ENCODE measurements around the gene SEC16A. TPM values are rescaled to one million over a fixed set of nuclear protein-coding genes. Genes with fewer than 3 reads are reported as not detected.

The SEC16A gene
- total RNA-seq, 4 donors from 2014 or later, result 35.5 to 71.0 (median 50.5) TPM

- TF ChIP-seq EP300 (IDR thresholded peaks at IDR 0.05) (no peak), POLR2A (IDR thresholded peaks at IDR 0.05) (no peak), POLR2AphosphoS5 (IDR thresholded peaks at IDR 0.05) (no peak), CTCF (IDR thresholded peaks at IDR 0.05) (no peak)
- no peak overlapping the region for H3K4me3 ChIP-seq
- H3K36me3 ChIP-seq, result peaks cover 0 to 96% of the 10 kb centered on the region in 2 donors
- no peak for ATAC-seq
- H3K4me1 ChIP-seq, result peaks cover 0 to 15% (median 0%) of the 10 kb centered on the region in 3 donors
- WGBS, 2 donors (ENCODE audit: low coverage in 1 of 2), result 88 to 90% methylated on average over 9 to 11 of the region's 34 CpGs
- no peaks in the 10 kb centered on the region for H3K27me3 ChIP-seq
- no peak overlapping the region for H3K27ac ChIP-seq
- no peaks in the 10 kb centered on the region for H3K9me3 ChIP-seq
Measured at GRCh38 chr9:136474974-136475865, 7.6 kb downstream of the SEC16A start.

GRCh38 chr9:136474021-136474640 is 8.7 kb downstream of the SEC16A start:
- TF ChIP-seq CTCF (IDR thresholded peaks at IDR 0.05) (no peak), POLR2A (IDR thresholded peaks at IDR 0.05) (no peak), POLR2AphosphoS5 (IDR thresholded peaks at IDR 0.05) (no peak)
- ATAC-seq, result no peak
- H3K9me3 ChIP-seq, result no peaks in the 10 kb centered on the region
- no peak overlapping the region for H3K27ac ChIP-seq
- H3K4me1 ChIP-seq, result peaks cover 0 to 4% (median 0%) of the 10 kb centered on the region in 3 donors
- no peaks in the 10 kb centered on the region for H3K27me3 ChIP-seq
- H3K4me3 ChIP-seq, result no peak overlapping the region
- WGBS, 2 donors (ENCODE audit: low coverage in 1 of 2), result 90 to 95% methylated on average over 4 to 11 of the region's 27 CpGs
- peaks cover 0 to 96% of the 10 kb centered on the region in 2 donors for H3K36me3 ChIP-seq

- Histone ChIP-seq H3K36me3 (peaks cover 0 to 100% of the 10 kb centered on the region in 2 donors), H3K27ac (no peak overlapping the region), H3K9me3 (no peaks in the 10 kb centered on the region), H3K4me3 (no peak overlapping the region), H3K4me1 (no peaks in the 10 kb centered on the region), H3K27me3 (no peaks in the 10 kb centered on the region)
- WGBS, 2 donors (ENCODE audit: low coverage in 1 of 2), result 84 to 100% methylated on average over 1 to 6 of the region's 14 CpGs
- no peak for ATAC-seq
- no peak for TF ChIP-seq POLR2A (IDR thresholded peaks at IDR 0.05)
- TF ChIP-seq POLR2AphosphoS5 (IDR thresholded peaks at IDR 0.05), result no peak
- TF ChIP-seq CTCF (IDR thresholded peaks at IDR 0.05), result no peak
- no peak for TF ChIP-seq EP300 (IDR thresholded peaks at IDR 0.05)
Measured at GRCh38 chr9:136473354-136473721, 9.5 kb downstream of the SEC16A start.

- Histone ChIP-seq H3K4me1 (no peaks in the 10 kb centered on the region), H3K4me3 (no peak overlapping the region), H3K9me3 (no peaks in the 10 kb centered on the region), H3K36me3 (peaks cover 0 to 100% of the 10 kb centered on the region in 2 donors), H3K27me3 (no peaks in the 10 kb centered on the region), H3K27ac (no peak overlapping the region)
- WGBS, 2 donors (ENCODE audit: low coverage in 1 of 2), result 77% methylated on average over 4 of the region's 28 CpGs; no CpG with 5 or more reads in 1 of the 2 donors
- no peak for ATAC-seq
- TF ChIP-seq CTCF (IDR thresholded peaks at IDR 0.05) (no peak), EP300 (IDR thresholded peaks at IDR 0.05) (no peak), POLR2A (IDR thresholded peaks at IDR 0.05) (no peak), POLR2AphosphoS5 (IDR thresholded peaks at IDR 0.05) (no peak)
Measured at GRCh38 chr9:136472640-136473353, 10.0 kb downstream of the SEC16A start.
